Measurements from ENCODE around the gene SRPK2. TPM values are rescaled to one million over a fixed set of nuclear protein-coding genes. Genes with fewer than 3 reads are reported as not detected.
A peak's percentile ranks its signal among the peaks of the same experiment; 100 is the strongest.
"Not testable (repeated sequence)": the region's sequence is repeated elsewhere in the genome, so short reads cannot be mapped to it uniquely, and the experiment has no call there.

The SRPK2 gene
- total RNA-seq, result 56.0 to 58.6 TPM (median 58.5 TPM) in 3 replicates
- long read RNA-seq, transcript SRPK2-202 (16 exons, 3,650 nt), result major isoform, 11 of 39 reads
- long read RNA-seq, partial matches to known transcripts, result 10 of 39 reads
- long read RNA-seq, other reads (novel, unspliced or antisense), result 17 of 39 reads

DNA sequence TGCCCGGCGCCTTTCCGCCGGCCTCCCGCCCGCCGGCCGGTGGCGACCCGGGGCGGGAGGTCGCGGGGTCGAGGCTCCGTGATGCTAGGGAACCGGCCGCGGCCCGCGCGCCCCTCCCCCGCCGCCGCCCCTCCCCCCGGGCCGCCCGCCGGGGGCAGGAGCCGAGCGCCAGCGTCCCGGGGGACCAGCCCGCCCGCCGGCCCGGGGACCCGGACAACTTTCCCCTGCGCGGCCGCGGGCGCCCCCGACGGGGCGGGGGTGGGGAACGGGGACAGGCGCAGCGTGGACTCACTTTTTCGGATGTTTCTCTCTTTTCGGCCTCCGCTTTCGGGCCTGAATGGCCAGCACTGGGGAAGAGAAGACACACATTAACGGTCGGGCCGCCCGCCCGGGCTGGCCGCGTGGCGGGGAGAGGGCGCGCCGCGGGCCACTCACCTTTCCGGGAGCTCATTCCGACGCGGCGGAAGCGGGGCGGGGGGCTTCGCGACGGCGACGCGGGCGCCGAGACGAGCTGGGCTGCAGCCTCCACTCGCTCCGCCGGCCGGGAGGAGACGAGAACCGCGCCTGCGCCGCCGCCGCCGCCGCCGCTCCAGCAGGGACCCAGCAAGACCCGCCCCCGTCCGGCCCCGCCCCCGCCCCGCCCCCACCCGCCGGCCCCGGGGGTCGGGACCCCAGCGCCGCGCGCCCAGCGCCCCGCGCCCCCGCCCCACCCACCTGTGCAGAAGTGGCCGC, at the start of gene SRPK2:
SRPK2 (minus strand) TSS at position 566 of the 732 bp plus-strand sequence.
- Mint-ChIP-seq H3K4me1 (ENCODE audit: low read depth) (peaks cover 14% of the 10 kb centered on the region), H3K27ac (ENCODE audit: unreplicated experiment) (peak within 1 kb of the TSS; percentile 79), H3K9me3 (ENCODE audit: low read depth) (no peaks in the 10 kb centered on the region), H3K4me3 (ENCODE audit: unreplicated experiment) (peak within 1 kb of the TSS; percentile 86), H3K36me3 (ENCODE audit: low read depth) (no peaks in the 10 kb centered on the region), H3K27me3 (ENCODE audit: low read depth) (no peaks in the 10 kb centered on the region)
- peak; percentile 93 for DNase-seq (ENCODE audit: low spot score)
- TF ChIP-seq, protein P1, sequence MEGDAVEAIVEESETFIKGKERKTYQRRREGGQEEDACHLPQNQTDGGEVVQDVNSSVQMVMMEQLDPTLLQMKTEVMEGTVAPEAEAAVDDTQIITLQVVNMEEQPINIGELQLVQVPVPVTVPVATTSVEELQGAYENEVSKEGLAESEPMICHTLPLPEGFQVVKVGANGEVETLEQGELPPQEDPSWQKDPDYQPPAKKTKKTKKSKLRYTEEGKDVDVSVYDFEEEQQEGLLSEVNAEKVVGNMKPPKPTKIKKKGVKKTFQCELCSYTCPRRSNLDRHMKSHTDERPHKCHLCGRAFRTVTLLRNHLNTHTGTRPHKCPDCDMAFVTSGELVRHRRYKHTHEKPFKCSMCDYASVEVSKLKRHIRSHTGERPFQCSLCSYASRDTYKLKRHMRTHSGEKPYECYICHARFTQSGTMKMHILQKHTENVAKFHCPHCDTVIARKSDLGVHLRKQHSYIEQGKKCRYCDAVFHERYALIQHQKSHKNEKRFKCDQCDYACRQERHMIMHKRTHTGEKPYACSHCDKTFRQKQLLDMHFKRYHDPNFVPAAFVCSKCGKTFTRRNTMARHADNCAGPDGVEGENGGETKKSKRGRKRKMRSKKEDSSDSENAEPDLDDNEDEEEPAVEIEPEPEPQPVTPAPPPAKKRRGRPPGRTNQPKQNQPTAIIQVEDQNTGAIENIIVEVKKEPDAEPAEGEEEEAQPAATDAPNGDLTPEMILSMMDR (IDR thresholded peaks at IDR 0.05), result no peak

GRCh38 chr7:105438254-105438653, 49.5 kb upstream of the SRPK2 start:
- Mint-ChIP-seq H3K4me1 (ENCODE audit: low read depth) (peaks cover 8% of the 10 kb centered on the region), H3K9me3 (ENCODE audit: low read depth) (no peaks in the 10 kb centered on the region), H3K27ac (ENCODE audit: unreplicated experiment) (no peak overlapping the region), H3K4me3 (ENCODE audit: unreplicated experiment) (no peak overlapping the region), H3K36me3 (ENCODE audit: low read depth) (no peaks in the 10 kb centered on the region), H3K27me3 (ENCODE audit: low read depth) (no peaks in the 10 kb centered on the region)
- TF ChIP-seq, protein P1 (IDR thresholded peaks at IDR 0.05), result no peak
- no peak for DNase-seq (ENCODE audit: low spot score)

GRCh38 chr7:105437356-105437755, 48.6 kb upstream of the SRPK2 start:
- H3K9me3 Mint-ChIP-seq (ENCODE audit: low read depth); H3K4me3 Mint-ChIP-seq (ENCODE audit: unreplicated experiment); H3K4me1 Mint-ChIP-seq (ENCODE audit: low read depth); H3K27ac Mint-ChIP-seq (ENCODE audit: unreplicated experiment); H3K27me3 Mint-ChIP-seq (ENCODE audit: low read depth); H3K36me3 Mint-ChIP-seq (ENCODE audit: low read depth); DNase-seq (ENCODE audit: low spot score): not testable (repeated sequence)

GRCh38 chr7:105429746-105430612, 41.3 kb upstream of the SRPK2 start:
- Mint-ChIP-seq H3K27ac (ENCODE audit: unreplicated experiment) (peak overlapping the region; percentile 27), H3K4me1 (ENCODE audit: low read depth) (peaks cover 9% of the 10 kb centered on the region), H3K27me3 (ENCODE audit: low read depth) (no peaks in the 10 kb centered on the region), H3K4me3 (ENCODE audit: unreplicated experiment) (no peak overlapping the region), H3K36me3 (ENCODE audit: low read depth) (no peaks in the 10 kb centered on the region), H3K9me3 (ENCODE audit: low read depth) (no peaks in the 10 kb centered on the region)
- TF ChIP-seq, protein P1 (IDR thresholded peaks at IDR 0.05), result peak; percentile 81
- DNase-seq (ENCODE audit: low spot score), result no peak

GRCh38 chr7:105426606-105427146, 38.0 kb upstream of the SRPK2 start:
- H3K4me1 Mint-ChIP-seq (ENCODE audit: low read depth), result peaks cover 9% of the 10 kb centered on the region
- H3K4me3 Mint-ChIP-seq (ENCODE audit: unreplicated experiment), result no peak overlapping the region
- no peaks in the 10 kb centered on the region for H3K27me3 Mint-ChIP-seq (ENCODE audit: low read depth)
- no peak for DNase-seq (ENCODE audit: low spot score)
- TF ChIP-seq, protein P1 (IDR thresholded peaks at IDR 0.05), result no peak
- H3K36me3 Mint-ChIP-seq (ENCODE audit: low read depth), result no peaks in the 10 kb centered on the region
- H3K9me3 Mint-ChIP-seq (ENCODE audit: low read depth), result no peaks in the 10 kb centered on the region
- no peak overlapping the region for H3K27ac Mint-ChIP-seq (ENCODE audit: unreplicated experiment)
